ENCODE data around the gene BSN.
A peak's percentile ranks its signal among the peaks of the same experiment; 100 is the strongest.

BSN gene

DNA sequence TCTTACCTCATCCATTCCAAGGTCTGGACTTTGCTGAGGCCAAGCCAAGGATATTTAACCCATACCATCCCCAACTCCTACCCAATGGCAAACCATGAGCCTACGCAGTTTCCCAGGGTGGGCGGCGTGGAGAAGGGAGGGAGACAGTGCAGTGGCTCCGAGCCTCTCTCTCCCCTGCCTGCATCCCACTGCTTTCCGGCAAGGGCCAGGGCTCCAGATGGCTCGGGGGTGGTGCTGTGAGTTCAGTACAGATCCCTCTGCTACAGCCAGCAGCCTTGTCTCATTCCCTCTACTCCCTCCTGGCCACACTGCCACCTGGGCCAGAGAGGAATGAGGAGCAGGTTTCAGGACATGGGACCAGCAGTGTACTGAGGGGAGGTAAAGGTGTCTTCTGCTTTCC, 75.6 kb downstream of the BSN start:
- Histone ChIP-seq H3K9me3 (no peaks in the 10 kb centered on the region), H3K27me3 (no peaks in the 10 kb centered on the region), H3K27ac (no peak overlapping the region), H3K4me3 (no peak overlapping the region), H3K4me1 (no peaks in the 10 kb centered on the region), H3K36me3 (no peaks in the 10 kb centered on the region)
- intact Hi-C loops (cut with DNase I; ENCODE audit: low total_unique reads): no loop called here
- TF ChIP-seq CTCF (IDR thresholded peaks at IDR 0.05): no peak
- DNase-seq: no peak

DNA sequence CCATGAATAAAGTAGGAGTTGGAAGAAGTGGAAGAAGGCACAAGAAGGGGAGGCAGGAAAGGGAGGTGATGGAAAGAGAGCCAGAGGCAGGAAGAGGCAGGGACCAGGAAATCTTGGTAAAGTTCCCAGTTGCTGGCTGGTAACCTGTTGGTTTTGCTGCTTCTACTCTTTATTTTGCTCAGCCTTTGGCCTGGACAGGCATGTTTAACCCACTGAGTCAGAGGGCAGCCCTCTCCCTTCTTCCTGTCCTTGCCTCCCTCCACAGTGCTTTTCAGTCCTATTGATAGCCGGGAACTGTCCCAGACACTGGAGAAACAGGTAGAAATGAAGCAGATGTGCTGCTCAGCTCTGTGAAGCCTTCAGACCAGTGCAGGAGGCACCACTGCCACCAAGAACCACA, 76.5 kb downstream of the BSN start:
- intact Hi-C loops (cut with DNase I; ENCODE audit: low total_unique reads): no loop called here
- no peaks in the 10 kb centered on the region for H3K36me3 ChIP-seq
- DNase-seq: no peak

GRCh38 chr3:49634736-49635135, 80.5 kb downstream of the BSN start:
- H3K36me3 ChIP-seq: no peaks in the 10 kb centered on the region
- peaks cover 0 to 24% (median 6%) of the 10 kb centered on the region in 4 donors for H3K4me1 ChIP-seq
- no peak overlapping the region for H3K4me3 ChIP-seq
- H3K27me3 ChIP-seq: no peaks in the 10 kb centered on the region
- no peaks in the 10 kb centered on the region for H3K9me3 ChIP-seq
- DNase-seq: no peak
- intact Hi-C loops (cut with DNase I; ENCODE audit: low total_unique reads): no loop called here
- no peak for TF ChIP-seq CTCF (IDR thresholded peaks at IDR 0.05)
- no peak overlapping the region for H3K27ac ChIP-seq

More for the DNA sequence above, 76.5 kb downstream of the BSN start:
- Histone ChIP-seq H3K9me3 (no peaks in the 10 kb centered on the region), H3K27me3 (no peaks in the 10 kb centered on the region), H3K27ac (no peak overlapping the region), H3K4me3 (no peak overlapping the region), H3K4me1 (no peaks in the 10 kb centered on the region)
- no peak for TF ChIP-seq CTCF (IDR thresholded peaks at IDR 0.05)

GRCh38 chr3:49636883-49637609, 82.8 kb downstream of the BSN start:
- TF ChIP-seq CTCF (IDR thresholded peaks at IDR 0.05): no peak

DNA sequence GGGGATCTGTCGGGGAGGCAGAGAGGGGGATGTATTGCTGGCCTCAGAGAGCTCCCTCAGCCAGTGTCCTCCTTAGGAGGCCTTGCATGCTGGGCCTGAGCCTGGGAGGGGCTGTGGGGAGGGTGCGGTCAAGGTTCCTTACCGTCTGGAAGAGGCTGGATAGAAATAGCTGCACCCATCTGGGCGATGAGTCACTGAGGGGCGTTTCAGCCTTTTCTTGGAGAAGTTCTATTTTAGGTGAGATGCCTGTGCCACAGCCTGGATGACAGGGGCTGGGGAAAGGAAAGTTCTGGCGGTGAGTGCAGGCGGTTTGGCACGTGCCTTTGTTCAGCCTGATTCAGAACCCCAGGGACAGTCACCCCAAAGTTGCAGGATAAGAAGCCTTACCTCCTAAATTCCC, 84.2 kb downstream of the BSN start:
- intact Hi-C loops (cut with DNase I; ENCODE audit: low total_unique reads): no loop called here
- H3K36me3 ChIP-seq: no peaks in the 10 kb centered on the region
- TF ChIP-seq CTCF (IDR thresholded peaks at IDR 0.05): no peak
- no peaks in the 10 kb centered on the region for H3K9me3 ChIP-seq
- no peaks in the 10 kb centered on the region for H3K27me3 ChIP-seq
- peak in 1 of 2 donors; percentile 85 for DNase-seq
- H3K4me3 ChIP-seq: no peak overlapping the region
- H3K27ac ChIP-seq: peak overlapping the region; percentile 35 to 72
- peaks cover 0 to 33% (median 6%) of the 10 kb centered on the region in 4 donors for H3K4me1 ChIP-seq

More at GRCh38 chr3:49636883-49637609, 82.8 kb downstream of the BSN start:
- H3K9me3 ChIP-seq: no peaks in the 10 kb centered on the region
- H3K36me3 ChIP-seq: no peaks in the 10 kb centered on the region
- no peak overlapping the region for H3K4me3 ChIP-seq
- H3K27ac ChIP-seq: no peak overlapping the region
- DNase-seq: no peak
- intact Hi-C loops (cut with DNase I; ENCODE audit: low total_unique reads): no loop called here
- peaks cover 0 to 33% (median 6%) of the 10 kb centered on the region in 4 donors for H3K4me1 ChIP-seq
- no peaks in the 10 kb centered on the region for H3K27me3 ChIP-seq

Measured in tibial artery (tissue), 4 donors.